Measurements from ENCODE around the gene SLC26A1. TPM values are rescaled to one million over a fixed set of nuclear protein-coding genes. Genes with fewer than 3 reads are reported as not detected.
A peak's percentile ranks its signal among the peaks of the same experiment; 100 is the strongest.

SLC26A1 gene
- total RNA-seq, 1 experiment from 2014 or later = 0.22 TPM

DNA sequence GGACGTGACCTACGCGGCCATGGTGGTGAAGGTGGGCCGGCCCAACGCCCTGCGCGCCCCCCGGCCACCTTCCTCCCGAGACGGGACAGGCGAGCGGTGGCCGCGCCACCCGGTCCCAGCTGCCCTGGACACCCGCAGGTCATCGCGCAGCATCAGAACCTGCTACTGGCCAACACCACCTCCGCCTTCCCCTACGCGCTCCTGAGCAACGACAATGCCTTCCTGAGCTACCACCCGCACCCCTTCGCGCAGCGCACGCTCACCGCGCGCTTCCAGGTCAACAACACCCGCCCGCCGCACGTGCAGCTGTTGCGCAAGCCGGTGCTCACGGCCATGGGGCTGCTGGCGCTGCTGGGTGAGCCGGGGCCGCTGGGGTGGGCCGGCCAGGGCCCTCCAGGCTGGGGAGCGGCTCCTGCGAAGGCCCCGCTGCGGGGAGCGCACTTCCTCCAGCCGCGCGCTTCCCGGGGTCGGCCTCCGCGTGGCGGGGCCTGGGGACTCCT is 9.0 kb upstream of the SLC26A1 start (continued):
- TF ChIP-seq, protein P1, sequence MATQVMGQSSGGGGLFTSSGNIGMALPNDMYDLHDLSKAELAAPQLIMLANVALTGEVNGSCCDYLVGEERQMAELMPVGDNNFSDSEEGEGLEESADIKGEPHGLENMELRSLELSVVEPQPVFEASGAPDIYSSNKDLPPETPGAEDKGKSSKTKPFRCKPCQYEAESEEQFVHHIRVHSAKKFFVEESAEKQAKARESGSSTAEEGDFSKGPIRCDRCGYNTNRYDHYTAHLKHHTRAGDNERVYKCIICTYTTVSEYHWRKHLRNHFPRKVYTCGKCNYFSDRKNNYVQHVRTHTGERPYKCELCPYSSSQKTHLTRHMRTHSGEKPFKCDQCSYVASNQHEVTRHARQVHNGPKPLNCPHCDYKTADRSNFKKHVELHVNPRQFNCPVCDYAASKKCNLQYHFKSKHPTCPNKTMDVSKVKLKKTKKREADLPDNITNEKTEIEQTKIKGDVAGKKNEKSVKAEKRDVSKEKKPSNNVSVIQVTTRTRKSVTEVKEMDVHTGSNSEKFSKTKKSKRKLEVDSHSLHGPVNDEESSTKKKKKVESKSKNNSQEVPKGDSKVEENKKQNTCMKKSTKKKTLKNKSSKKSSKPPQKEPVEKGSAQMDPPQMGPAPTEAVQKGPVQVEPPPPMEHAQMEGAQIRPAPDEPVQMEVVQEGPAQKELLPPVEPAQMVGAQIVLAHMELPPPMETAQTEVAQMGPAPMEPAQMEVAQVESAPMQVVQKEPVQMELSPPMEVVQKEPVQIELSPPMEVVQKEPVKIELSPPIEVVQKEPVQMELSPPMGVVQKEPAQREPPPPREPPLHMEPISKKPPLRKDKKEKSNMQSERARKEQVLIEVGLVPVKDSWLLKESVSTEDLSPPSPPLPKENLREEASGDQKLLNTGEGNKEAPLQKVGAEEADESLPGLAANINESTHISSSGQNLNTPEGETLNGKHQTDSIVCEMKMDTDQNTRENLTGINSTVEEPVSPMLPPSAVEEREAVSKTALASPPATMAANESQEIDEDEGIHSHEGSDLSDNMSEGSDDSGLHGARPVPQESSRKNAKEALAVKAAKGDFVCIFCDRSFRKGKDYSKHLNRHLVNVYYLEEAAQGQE (IDR thresholded peaks at IDR 0.05; ENCODE audit: low read depth) = no peak
- TF ChIP-seq EZH2 (IDR thresholded peaks at IDR 0.05) = no peak
- TF ChIP-seq, protein P2, sequence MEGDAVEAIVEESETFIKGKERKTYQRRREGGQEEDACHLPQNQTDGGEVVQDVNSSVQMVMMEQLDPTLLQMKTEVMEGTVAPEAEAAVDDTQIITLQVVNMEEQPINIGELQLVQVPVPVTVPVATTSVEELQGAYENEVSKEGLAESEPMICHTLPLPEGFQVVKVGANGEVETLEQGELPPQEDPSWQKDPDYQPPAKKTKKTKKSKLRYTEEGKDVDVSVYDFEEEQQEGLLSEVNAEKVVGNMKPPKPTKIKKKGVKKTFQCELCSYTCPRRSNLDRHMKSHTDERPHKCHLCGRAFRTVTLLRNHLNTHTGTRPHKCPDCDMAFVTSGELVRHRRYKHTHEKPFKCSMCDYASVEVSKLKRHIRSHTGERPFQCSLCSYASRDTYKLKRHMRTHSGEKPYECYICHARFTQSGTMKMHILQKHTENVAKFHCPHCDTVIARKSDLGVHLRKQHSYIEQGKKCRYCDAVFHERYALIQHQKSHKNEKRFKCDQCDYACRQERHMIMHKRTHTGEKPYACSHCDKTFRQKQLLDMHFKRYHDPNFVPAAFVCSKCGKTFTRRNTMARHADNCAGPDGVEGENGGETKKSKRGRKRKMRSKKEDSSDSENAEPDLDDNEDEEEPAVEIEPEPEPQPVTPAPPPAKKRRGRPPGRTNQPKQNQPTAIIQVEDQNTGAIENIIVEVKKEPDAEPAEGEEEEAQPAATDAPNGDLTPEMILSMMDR (IDR thresholded peaks at IDR 0.05 in 2 of 3, conservative IDR thresholded peaks at IDR 0.05 in 1 of 3; ENCODE audit: borderline replicate concordance in 1 of 3, insufficient read depth in 1 of 3, low read depth in 2 of 3, low read length in 2 of 3) = no peak

DNA sequence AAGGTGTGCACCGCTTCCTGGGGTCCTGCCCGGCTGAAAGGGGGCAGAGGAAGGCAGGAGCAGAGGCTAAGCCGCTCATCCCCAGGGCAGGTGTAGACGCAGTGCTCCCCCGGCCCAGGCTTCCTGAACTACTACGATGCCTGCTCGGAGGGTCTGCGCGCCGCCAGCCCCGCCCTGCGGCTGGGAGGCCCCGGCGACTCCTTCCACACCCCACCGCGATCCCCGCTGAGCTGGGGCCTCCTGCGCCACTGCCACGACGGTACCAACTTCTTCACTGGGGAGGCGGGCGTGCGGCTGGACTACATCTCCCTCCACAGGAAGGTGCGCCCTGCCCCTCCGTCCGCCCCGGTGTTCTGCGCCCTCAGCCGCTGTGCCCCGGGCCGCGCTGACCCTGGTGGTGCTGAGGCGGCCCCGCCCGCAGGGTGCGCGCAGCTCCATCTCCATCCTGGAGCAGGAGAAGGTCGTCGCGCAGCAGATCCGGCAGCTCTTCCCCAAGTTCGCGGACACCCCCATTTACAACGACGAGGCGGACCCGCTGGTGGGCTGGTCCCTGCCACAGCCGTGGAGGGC is 8.4 kb upstream of the SLC26A1 start:
- Histone ChIP-seq H3K79me2 (ENCODE audit: insufficient read depth, low read length) (no peaks in the 10 kb centered on the region), H3K27ac (ENCODE audit: low read depth, low read length) (no peak overlapping the region), H2AFZ (ENCODE audit: low read depth, low read length, poor library complexity, severe bottlenecking) (no peak overlapping the region), H3K27me3 (ENCODE audit: insufficient read depth, low read length) (no peaks in the 10 kb centered on the region), H4K20me1 (ENCODE audit: insufficient read depth) (no peaks in the 10 kb centered on the region), H3K9me2 (ENCODE audit: insufficient read depth) (no peaks in the 10 kb centered on the region), H3K9me3 (ENCODE audit: control insufficient read depth in 1 of 2, insufficient read depth in 1 of 2, low read depth in 1 of 2, low read length in 2 of 2) (no peaks in the 10 kb centered on the region), H3K4me3 (replicated peaks in 1 of 2; ENCODE audit: low read depth in 1 of 2, low read length in 2 of 2) (no peak overlapping the region), H3K4me1 (ENCODE audit: control insufficient read depth in 1 of 2, insufficient read depth in 2 of 2, low read length in 2 of 2) (peaks cover 0 to 6% of the 10 kb centered on the region in 2 experiments; a peak in 2 of 4 replicates), H3K36me3 (ENCODE audit: control insufficient read depth in 1 of 2, insufficient read depth in 2 of 2, low read length in 2 of 2) (no peaks in the 10 kb centered on the region), H3K9ac (ENCODE audit: low read length) (no peak overlapping the region), H3K4me2 (ENCODE audit: low read length) (no peak overlapping the region)
- TSS peak; percentile 29 for BruUV-seq (replicated peaks)
- CTCF ChIA-PET = no interaction called here
- TF ChIP-seq POLR2AphosphoS5 (IDR thresholded peaks at IDR 0.05; ENCODE audit: low read depth, low read length) = no peak
- no peak for TF ChIP-seq CEBPB (IDR thresholded peaks at IDR 0.05; ENCODE audit: low read depth)
- no peak for TF ChIP-seq EZH2phosphoT487 (IDR thresholded peaks at IDR 0.05; ENCODE audit: borderline replicate concordance)
- no peak for TF ChIP-seq EZH2 (IDR thresholded peaks at IDR 0.05)
- no peak for DNase-seq (ENCODE audit: low read depth, low spot score)
- RAD21 ChIA-PET (ENCODE audit: low non-redundant PET in 1 of 2, low total read pairs in 2 of 2, uncharacterized antibody in 2 of 2, unreplicated experiment in 2 of 2) = no interaction called here
- POLR2A ChIA-PET = no interaction called here
- ATAC-seq = no peak
- intact Hi-C loops (cut with micrococcal nuclease) = no loop called here
